ENCODE data around the gene PPP1R3A. TPM values are rescaled to one million over a fixed set of nuclear protein-coding genes. Genes with fewer than 3 reads are reported as not detected.

PPP1R3A gene
- total and polyA plus RNA-seq, 12 donors: not detected

GRCh38 chr7:113928112-113928511, 9.3 kb upstream of the PPP1R3A start:
- DNase-seq: no peak
- TF ChIP-seq CTCF (IDR thresholded peaks at IDR 0.05) (no peak), POLR2A (IDR thresholded peaks at IDR 0.05) (no peak)
- Histone ChIP-seq H3K27me3 (no peaks in the 10 kb centered on the region), H3K36me3 (replicated peaks in 1 of 2) (no peaks in the 10 kb centered on the region), H3K4me1 (replicated peaks in 1 of 2) (no peaks in the 10 kb centered on the region), H3K9me3 (replicated peaks in 1 of 3) (no peaks in the 10 kb centered on the region), H3K27ac (no peak overlapping the region), H3K4me3 (no peak overlapping the region)
- intact Hi-C loops (cut with DNase I): no loop called here
- WGBS, 4 donors: 70 to 88% (median 72%) methylated on average over 1 of the region's 1 CpG

DNA sequence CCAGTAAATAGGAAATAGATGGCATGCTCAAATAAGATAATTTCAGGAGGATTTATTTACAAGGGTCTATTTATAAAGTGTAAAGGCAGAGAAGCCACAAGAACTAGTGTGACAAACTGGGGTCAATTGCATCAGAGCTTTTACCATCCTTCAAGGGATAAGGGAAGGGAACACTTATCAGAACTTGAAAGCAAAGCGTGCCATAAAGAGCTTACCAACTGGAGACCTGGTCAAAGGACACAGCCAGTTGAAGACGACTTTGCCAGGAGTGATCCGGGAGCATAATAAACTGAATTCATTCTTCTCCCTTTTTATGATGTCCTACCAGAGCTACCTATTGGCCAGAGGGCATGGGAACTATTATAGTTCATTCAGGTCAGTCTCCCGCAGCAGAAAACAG, 3.2 kb upstream of the PPP1R3A start:
- 67 to 74% (median 70%) methylated on average over 4 of the region's 4 CpGs for WGBS, 4 donors
- intact Hi-C loops (cut with DNase I): no loop called here
- Histone ChIP-seq H3K36me3 (replicated peaks in 1 of 2) (no peaks in the 10 kb centered on the region), H3K27ac (no peak overlapping the region), H3K4me1 (replicated peaks in 1 of 2) (no peaks in the 10 kb centered on the region), H3K27me3 (no peaks in the 10 kb centered on the region), H3K9me3 (replicated peaks in 1 of 3) (no peaks in the 10 kb centered on the region), H3K4me3 (no peak overlapping the region)
- DNase-seq: no peak
- TF ChIP-seq POLR2A (IDR thresholded peaks at IDR 0.05) (no peak), CTCF (IDR thresholded peaks at IDR 0.05) (no peak)

GRCh38 chr7:113921363-113921762, 2.6 kb upstream of the PPP1R3A start:
- no peaks in the 10 kb centered on the region for H3K36me3 ChIP-seq (replicated peaks in 1 of 2)
- no peak overlapping the region for H3K27ac ChIP-seq
- no peaks in the 10 kb centered on the region for H3K27me3 ChIP-seq
- TF ChIP-seq POLR2A (IDR thresholded peaks at IDR 0.05): no peak
- H3K4me3 ChIP-seq: no peak overlapping the region
- intact Hi-C loops (cut with DNase I): no loop called here
- H3K9me3 ChIP-seq (replicated peaks in 1 of 3): no peaks in the 10 kb centered on the region
- no peak for DNase-seq
- no peaks in the 10 kb centered on the region for H3K4me1 ChIP-seq (replicated peaks in 1 of 2)

DNA sequence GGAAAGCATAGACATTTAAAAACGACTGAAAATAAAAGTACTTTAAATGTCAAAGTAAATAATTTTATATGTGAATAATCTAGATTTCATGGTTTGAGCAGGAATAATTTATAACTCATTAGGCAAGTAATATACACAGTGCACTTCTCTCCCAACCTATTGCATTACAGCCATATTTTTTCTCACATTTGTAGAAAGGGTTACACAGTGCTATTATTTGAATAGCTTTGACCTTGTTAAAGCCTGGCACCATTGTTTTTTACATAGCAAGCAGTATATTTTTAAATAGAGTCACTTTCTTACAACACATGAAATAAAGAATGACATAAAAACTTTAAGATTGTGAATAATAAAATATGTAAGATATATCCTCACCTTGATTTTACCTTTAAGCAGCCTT, 969 bp downstream of the PPP1R3A start:
- H3K27me3 ChIP-seq: no peaks in the 10 kb centered on the region
- WGBS, 4 donors: 23 to 39% (median 28%) methylated on average over 1 of the region's 1 CpG
- H3K4me1 ChIP-seq (replicated peaks in 1 of 2): no peaks in the 10 kb centered on the region
- TF ChIP-seq CTCF (IDR thresholded peaks at IDR 0.05) (no peak), POLR2A (IDR thresholded peaks at IDR 0.05) (no peak)
- no peaks in the 10 kb centered on the region for H3K9me3 ChIP-seq (replicated peaks in 1 of 3)
- no peak overlapping the region for H3K27ac ChIP-seq
- no peak overlapping the region for H3K4me3 ChIP-seq
- intact Hi-C loops (cut with DNase I): no loop called here
- no peaks in the 10 kb centered on the region for H3K36me3 ChIP-seq (replicated peaks in 1 of 2)
- DNase-seq: no peak

- Histone ChIP-seq H3K36me3 (replicated peaks in 1 of 2) (no peaks in the 10 kb centered on the region), H3K4me3 (no peak overlapping the region), H3K9me3 (replicated peaks in 1 of 3) (no peaks in the 10 kb centered on the region), H3K27ac (no peak overlapping the region), H3K27me3 (no peaks in the 10 kb centered on the region), H3K4me1 (replicated peaks in 1 of 2) (no peaks in the 10 kb centered on the region)
- no peak for DNase-seq
- intact Hi-C loops (cut with DNase I): no loop called here
- TF ChIP-seq CTCF (IDR thresholded peaks at IDR 0.05): no peak
- no peak for TF ChIP-seq POLR2A (IDR thresholded peaks at IDR 0.05)
- WGBS, 4 donors: 64 to 76% (median 69%) methylated on average over 2 of the region's 2 CpGs
Observed at GRCh38 chr7:113915956-113916355, 2.9 kb downstream of the PPP1R3A start.

Measured in adrenal gland (tissue), 12 donors.